Measurements from ENCODE around the gene CCNF.
"Not testable (repeated sequence)": the region's sequence is repeated elsewhere in the genome, so short reads cannot be mapped to it uniquely, and the experiment has no call there.

The CCNF gene, protein sequence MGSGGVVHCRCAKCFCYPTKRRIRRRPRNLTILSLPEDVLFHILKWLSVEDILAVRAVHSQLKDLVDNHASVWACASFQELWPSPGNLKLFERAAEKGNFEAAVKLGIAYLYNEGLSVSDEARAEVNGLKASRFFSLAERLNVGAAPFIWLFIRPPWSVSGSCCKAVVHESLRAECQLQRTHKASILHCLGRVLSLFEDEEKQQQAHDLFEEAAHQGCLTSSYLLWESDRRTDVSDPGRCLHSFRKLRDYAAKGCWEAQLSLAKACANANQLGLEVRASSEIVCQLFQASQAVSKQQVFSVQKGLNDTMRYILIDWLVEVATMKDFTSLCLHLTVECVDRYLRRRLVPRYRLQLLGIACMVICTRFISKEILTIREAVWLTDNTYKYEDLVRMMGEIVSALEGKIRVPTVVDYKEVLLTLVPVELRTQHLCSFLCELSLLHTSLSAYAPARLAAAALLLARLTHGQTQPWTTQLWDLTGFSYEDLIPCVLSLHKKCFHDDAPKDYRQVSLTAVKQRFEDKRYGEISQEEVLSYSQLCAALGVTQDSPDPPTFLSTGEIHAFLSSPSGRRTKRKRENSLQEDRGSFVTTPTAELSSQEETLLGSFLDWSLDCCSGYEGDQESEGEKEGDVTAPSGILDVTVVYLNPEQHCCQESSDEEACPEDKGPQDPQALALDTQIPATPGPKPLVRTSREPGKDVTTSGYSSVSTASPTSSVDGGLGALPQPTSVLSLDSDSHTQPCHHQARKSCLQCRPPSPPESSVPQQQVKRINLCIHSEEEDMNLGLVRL

DNA sequence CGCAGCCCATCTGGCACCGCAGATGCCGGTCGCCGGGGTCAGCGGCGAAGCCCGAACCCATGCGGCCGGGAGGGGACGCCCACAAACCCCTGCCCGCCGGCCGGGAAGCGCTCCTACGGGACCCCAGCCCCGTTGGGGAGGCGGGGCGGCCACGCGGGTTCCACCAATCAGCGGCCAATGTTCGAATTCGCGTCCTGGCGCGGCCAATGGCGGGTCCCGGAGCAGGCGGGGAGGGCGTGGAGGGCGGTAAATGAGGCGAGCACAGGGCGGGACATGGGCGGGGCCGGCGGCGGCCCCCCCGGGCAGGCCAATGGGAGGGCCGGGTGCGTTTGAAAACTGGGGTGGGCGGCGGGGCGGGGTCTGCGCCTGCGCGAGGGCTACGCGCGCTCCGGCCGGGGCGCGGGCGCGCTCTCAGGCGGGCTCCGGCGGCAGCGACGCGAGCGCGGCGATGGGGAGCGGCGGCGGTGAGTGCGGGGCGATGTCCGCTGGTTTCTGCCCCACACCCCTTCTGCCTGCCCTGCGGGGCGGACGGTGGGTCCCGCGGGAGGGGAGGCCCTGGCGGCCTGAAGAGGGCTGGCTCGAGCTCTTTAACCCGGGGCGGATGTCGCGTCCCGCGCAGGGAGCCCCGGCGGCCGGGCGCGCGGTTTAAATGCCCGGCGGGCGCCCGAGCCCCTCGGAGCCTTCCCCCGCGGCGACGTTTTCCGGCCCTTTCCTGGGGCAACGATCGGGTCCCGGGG lies at the start of gene CCNF:
Gene CCNF (plus strand): TSS at position 414 of the 737 bp plus-strand sequence. CDS start 35 bp downstream, at position 449.
- DNase-seq (ENCODE audit: low read depth), result peak; percentile 98

DNA sequence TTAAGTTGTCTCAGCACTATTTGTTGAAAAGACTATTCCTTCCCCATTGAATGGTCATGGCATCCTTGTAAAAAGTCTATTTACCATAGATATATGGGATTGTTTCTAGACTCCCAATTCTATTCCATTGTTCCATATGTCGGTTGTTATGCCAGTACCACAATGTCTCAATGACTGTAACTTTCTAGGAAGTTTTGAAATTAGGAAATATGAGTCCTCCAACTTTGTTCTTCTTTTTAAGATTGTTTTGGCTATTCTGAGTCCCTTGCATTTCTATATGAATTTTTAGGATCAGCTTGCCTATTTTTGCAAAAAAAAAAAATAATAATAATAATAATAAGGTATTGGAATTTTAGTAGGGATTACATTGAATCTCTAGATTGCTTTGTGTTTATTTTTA lies 45.7 kb upstream of the CCNF start:
- DNase-seq (ENCODE audit: low read depth), result no peak

DNA sequence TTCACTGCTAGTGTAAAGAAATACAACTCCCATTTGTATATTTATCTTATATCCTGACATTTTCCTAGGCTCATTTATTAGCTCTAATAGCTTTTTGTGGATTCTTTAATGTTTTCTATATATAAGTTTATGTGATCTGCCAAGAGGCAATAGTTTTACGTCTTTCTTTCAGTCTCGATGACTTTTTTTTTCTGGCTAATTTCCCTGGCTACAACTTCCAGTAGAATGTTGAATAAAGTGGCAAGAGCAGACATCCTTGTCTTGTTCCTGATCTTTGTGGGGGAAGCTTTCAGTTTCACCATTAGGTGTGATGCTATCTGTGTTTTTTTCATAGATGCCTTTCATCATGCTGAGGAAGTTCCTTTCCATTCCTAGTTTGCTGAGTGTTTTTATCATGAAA lies 44.8 kb upstream of the CCNF start:
- DNase-seq (ENCODE audit: low read depth), result no peak

DNA sequence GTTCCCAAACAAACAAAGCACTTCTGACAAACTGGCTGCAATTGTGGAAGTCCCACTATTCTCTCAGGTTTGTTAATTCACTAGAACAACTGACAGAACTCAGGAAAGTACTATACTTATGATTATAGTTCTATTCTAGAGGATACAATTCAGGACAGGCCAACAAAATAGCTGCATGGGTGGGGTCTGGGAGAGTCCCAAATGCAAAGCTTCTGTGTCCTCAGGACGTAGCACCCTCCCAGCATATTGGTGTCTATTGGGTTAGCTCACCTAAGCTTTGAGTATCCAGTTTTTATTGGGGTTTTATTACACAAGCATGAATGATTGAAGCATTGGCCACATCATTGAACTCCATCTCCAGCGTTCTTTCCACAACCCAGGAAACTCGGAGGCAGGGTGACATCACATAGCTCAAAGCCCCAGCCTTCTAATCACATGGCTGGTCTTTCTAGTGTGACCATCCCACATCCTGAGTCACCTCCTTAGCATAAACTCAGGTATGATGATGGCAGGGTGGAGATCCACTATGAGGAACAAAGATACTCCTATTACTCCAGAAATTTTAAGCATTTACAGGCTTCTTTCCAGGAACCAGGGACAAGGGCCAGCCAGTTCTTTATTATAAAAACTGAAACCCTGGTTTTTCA lies 43.9 kb upstream of the CCNF start:
- DNase-seq (ENCODE audit: low read depth), result no peak

DNA sequence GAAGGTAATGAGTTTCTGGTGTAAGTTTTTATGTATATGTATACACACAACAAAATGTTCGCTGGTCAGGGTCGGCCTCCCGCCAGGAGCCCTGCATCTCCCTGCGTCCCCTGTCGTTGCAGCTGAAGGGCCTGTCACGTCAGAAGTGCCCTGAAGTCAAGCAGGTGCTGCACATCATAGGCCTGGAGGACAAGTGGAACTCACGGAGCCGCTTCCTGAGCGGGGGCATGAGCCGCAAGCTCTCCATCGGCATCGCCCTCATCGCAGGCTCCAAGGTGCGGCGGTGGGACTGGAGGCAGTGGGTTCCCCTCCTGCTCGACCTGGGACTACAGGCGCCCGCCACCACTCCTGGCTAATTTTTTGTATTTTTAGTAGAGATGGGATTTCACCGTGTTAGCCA lies 43.3 kb upstream of the CCNF start:
- DNase-seq (ENCODE audit: low read depth), result not testable (repeated sequence)

DNA sequence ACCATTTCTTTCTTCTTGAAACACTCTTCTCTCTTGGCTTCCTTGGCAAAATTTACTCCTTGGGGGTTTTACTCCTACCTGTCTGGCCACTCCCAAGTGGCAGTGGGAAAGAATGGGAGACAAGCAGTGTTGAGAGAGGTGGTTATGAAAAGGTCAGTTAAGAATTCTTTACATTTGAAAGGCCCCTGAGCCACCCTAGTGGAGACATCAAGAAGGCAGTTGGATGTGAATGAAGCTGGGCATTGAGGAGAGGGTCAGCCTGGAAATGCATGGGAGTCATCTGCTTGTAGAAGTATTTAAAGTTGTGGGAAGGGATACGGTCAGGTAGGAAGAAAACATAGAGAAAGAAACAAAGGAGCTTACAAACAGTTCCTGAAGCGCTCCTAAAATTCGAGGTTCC lies 42.3 kb upstream of the CCNF start:
- DNase-seq (ENCODE audit: low read depth), result no peak

DNA sequence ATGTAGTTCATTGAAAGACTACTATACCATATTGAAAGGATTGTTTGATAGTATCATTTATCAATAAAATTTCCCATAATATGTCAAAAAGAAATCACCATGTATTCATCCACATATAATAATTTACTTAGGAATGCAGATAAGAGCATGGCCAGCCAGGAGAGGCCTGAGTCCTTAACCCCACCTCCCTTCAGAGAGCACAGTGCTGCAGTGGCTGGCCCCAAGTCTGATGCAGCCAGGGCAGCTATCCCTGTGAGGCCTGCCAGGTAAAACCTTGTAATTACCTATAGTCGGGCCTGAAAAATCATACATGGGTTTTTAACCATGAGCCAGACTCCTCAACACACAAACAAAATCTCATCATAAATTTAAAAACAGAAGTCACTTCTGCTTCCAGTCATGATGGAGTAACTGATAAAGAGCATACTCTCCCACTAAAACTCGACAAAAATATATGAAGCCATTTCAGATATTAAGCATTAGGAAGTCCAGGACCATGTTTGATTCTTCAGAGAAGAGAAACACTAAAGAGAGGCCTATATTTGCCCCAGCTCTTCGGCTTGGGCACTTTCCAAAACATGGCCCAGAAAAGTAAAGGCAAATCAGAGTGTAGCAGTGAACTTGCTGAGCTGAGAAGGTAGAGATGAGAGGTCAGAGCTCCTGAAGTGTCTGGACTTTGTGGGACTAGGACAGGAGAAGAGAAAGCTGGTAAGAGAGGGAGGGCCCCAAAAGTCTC lies 40.9 kb upstream of the CCNF start:
- DNase-seq (ENCODE audit: low read depth), result no peak

DNA sequence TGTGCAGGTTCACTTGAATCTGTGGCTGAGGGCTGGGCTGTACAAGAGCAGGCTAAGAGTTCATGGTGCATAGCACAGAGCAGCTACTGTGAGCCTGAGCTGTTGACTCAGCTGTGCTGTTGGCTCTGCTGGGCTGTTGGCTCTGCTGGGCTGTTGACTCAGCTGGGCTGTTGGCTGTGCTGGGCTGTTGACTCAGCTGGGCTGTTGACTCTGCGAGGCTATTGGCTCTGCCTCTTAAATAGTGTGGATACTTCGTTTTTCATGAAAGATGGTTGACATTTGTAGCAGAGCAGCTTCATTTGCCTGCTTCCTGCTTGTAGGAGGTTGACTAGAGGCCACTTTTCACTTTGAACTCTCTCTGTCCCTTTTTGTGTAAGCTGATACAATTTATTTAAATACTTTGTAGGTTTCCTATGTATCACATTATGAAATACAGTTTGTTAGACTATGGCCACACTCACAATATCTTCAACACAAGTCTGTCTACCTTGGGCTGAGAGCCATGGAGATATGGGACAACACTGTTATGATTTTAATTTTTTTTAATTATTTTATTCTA lies 40.3 kb upstream of the CCNF start:
- no peak for DNase-seq (ENCODE audit: low read depth)

DNA sequence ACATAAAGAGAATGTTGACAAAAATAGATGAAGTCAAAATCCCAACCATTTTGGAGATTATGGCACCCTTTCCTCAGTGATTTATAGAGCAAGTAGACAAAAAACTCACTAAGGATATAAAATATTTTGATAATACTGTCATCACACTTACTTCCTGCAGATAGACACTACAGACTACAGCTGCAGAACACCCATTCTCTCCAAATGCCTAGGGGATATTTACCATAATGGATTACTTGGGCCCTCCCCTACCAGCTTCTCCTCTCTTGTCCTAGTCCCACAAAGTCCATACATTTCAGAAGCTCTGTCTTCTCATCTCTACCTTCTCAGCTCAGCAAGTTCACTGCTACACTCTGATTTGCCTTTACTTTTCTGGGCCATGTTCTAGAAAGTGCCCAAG lies 37.2 kb upstream of the CCNF start:
- DNase-seq (ENCODE audit: low read depth), result no peak

DNA sequence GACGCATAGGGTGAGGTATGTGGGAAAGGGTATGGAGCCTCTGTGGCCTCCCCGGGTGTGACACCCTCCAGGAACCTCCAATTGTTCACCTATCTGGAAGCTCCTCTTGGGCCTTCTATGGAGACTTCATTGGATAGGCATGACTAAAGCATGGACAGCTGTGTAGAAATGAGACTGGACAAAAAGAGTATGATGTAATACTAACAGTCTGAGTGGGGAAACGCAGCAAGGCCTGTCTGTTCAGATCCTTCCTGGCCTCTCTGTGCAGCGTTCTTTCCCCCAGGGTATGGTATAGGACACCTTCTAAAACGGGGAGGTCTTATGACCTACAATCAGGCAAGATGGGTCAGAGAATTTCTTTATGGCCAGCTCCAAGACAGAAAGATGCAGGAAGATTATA lies 30.7 kb upstream of the CCNF start:
- DNase-seq (ENCODE audit: low read depth), result no peak

DNA sequence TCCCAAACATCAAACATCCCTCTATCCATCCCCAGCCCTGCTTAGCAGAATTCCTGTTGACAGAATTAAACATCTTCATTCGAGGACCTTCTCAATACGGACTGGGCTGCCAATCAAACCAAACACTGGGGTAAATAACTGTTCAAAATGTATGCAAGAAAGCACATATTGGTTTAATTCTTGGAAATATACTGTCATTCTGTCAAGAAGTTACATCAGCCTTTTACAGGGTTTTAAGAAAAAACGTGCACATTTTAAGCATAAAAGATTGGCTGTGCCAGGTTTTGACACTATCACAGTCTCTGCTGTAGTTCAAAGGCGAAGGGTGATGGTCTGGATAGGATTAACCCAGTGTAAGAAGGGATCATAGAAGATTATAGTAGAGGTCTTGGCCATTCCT lies 25.1 kb upstream of the CCNF start:
- no peak for DNase-seq (ENCODE audit: low read depth)

DNA sequence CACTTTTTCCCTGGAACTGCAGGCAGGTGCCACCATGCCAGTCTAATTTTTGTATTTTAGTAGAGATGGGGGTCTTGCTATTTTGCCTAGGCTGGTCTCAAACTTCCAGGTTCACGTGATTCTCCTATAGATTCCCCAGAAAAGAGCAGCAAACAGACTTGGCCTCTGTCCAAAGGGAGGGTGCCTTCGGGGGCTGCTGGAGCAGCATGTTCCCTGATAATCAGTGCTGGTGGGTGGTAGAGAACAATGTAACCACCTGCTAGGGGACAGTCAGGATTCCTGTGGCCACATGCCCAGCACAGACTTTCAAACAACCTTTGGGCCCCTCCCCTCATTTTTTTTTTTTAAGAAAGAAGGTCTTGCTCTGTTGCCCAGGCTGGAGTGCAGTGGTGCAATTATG lies 14.2 kb upstream of the CCNF start:
- no peak for DNase-seq (ENCODE audit: low read depth)

DNA sequence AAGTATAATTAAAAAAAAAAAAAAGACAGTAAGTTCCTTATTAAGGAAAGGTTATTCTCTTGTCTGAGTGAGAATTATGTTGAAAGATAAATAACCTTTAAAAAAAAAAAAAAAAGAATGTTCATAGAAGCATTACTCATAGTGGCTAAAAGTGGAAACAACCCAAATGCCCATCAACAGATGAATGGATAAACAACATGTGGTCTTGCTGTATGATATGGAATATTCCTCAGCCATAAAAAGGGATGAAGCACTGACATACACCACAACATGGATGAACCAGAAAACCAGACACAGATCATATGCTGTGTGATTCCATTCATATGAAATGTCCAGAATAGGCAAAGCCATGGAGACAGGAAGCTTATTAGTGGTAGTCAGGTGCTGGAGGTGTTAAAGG lies 9.2 kb upstream of the CCNF start:
- DNase-seq (ENCODE audit: low read depth), result no peak

DNA sequence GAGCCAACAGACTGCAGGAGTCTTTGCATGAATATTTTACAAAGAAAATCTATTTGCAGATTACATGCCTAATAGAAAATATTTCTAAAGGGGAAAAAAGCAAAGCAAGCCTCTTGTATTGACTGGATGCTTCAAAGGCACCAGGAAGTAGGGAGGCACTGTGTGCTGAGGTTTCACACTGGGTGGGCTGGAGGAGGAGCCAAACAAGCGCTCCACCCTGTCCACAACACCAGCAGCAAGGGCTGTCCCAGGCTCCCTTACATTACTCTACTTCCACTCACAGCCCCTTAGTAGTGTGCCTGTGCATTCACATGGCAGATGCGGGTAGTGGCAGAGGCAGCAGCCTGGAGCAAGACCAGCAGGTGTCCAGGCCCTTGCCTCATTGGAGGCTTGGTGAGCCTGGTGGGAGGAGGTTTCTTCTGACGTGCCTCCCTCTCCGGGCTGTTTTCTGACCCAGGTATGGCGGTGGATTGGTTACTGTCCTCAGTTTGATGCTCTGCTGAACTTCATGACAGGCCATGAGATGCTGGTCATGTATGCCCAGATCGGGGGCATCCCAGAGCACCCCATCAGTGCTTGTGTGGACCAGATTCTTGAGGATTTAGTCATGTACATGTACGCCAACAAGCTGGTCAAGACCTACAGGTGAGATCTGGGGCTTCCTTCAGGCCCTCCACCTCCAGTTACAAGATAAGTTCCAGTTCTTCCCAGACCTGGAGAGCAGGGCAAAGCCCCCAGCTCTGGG lies 7.0 kb upstream of the CCNF start:
- no peak for DNase-seq (ENCODE audit: low read depth)

DNA sequence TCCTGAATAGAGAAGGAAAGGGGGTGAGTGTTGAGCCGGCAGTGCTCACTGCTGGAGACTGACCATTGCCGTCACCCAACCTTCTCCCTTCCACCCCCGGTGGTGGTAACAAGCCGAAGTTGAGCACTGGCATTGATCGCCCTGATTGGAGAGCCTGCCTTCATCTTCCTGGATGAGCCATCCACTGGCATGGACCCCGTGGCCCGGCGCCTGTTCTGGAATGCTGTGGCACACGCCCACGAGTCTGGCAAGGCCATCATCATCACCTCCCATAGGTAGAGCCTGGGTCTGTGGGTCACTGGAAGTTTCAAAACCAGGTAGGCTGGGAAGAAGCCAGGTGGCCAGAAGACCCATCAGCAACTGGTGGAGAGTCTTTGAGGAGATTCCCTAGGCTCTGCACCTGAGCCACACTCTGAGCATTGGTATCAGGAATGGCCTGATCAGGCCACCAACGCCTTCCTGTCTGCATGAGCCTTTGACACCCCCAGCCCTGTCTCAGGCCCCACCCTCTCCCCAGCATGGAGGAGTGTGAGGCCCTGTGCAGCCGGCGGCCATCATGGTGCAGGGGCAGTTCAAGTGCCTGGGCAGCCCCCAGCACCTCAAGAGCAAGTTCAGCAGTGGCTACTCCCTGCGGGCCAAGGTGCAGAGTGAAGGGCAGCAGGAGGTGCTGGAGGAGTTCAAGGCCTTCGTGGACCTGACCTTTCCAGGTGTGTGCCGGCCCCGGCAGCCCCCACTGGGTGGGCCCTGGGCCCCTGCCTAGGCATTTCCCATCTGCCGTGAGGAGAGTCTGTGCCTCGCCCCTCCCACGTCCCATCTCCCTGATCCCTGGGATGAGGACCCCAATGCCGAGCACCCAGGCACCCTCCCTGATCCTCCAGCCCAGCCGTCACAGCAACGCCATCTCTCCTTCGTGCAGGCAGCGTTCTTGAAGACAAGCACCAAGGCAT lies 4.9 kb upstream of the CCNF start:
- DNase-seq (ENCODE audit: low read depth), result no peak

DNA sequence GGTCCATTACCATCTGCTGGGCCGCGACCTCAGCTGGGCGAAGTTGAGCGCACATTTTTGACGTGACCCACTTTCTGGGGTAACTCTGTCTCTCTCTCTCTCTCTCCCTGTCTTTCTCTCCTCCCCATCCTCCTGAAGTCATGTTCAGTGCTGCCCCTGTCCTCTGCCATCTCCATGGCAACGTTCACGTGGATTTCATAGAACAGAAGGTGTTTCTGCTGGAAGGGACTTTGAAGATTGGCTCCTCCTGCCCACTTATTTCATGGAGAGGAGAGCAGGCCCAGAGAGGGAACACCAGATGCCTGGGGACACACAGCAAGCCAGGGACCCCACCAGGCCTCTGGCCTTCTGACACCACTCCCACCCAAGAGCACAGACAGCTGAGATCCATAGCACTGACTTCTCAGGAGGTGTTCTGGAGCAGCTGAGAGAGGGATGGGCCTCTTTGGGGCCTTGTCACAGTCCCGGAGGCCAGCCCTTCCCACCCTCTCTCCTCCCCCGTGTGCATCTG lies 4.2 kb upstream of the CCNF start:
- no peak for DNase-seq (ENCODE audit: low read depth)

DNA sequence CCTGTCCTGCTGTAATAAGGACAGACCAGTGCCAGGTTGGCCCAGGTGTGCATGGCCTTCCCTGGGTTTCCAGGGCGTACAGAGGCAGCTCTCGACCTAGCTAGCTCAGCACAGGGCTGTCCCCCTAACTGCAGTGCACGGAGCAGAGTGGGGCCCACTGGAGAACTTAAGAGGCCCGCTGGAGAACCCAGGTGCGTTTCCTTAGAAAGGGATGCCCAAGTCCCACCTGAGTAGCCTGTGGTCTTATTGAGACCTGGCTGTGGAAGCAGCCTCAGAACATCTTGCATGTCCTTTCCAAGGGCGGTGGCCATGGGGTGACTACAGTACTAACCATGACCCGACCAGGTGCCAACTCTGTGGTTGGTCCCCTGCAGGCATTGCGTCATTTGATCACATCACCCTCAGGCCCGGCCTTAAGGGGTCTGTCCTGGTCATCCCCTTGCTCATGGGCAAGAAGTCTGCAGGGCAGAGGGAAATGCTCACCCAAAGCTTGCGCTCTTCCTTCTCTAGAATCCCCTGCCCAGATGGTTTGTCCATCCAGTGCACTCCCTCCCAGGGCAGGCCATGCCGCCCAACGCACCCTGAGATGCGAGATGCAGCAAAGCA lies 3.3 kb upstream of the CCNF start:
- no peak for DNase-seq (ENCODE audit: low read depth)

DNA sequence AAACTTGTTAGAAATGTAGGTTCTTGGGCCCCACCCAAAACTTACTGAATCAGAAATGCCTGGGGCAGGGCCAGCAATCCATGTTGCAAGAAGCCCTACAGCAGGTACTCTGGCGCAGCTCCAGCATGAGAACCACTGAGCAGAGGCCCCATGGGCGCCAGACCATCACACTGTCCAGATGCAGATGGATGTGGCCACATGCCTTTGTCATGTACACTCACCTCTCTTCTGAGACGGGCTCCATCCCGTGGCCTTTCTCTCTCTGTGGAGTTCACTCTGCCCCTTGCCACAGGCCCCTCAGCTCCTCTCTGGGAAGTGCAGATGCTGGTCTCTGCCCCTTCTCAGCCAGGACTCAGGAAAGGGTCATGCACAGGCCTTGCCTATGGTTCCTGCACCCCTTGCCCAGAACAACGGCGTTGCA lies 2.3 kb upstream of the CCNF start:
- DNase-seq (ENCODE audit: low read depth), result no peak

DNA sequence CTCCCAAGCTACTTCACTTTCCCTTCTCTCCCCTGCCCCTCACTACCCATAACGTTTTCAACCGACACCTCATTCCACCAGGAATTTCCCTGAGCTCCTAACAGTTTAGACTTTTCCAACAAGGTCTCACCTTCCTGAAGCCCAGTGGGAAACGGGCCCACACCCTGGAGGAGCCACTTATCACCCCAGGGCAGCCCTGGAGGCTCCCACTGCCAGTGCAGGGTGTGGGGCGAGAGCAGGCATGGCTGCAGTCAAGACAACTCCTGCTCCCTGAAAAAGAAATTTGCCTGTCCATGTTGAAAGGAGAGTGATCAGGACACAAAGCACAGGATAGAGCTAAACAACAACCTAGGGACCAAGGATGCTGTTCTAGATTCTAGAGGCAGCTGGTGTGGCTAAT lies 1.7 kb upstream of the CCNF start:
- DNase-seq (ENCODE audit: low read depth), result no peak
